K562 (cell line): Measurements from ENCODE around the gene MED22. TPM values are rescaled to one million over a fixed set of nuclear protein-coding genes. Genes with fewer than 3 reads are reported as not detected.

ENCODE experiments used
- ATAC-seq: fragments of 200-7000 bp; cut with Tn5 transposase; 3 replicates; pipeline ENCODE4 v1.9.1; 2020; ENCODE audit warnings: moderate library complexity
- BruUV-seq: library from RNA; stranded (reverse); fragments of 400-500 nt; replicated peaks from 2 replicates; lab custom pipeline; 2021; lab: Mats Ljungman, UMichigan
- CTCF ChIA-PET: fragments of 300-600 bp; formaldehyde crosslinking; extraction: SDS; loops from one replicate; lab custom pipeline; 2021; ENCODE audit warnings: low intra/inter-chr PET ratio; lab: Yijun Ruan, JAX
- POLR2A ChIA-PET: fragments of 300-600, 350-650 bp; sonication (Branson Sonifier 250); formaldehyde crosslinking; extraction: SDS; loops from one replicate; lab custom pipeline; 2021; ENCODE audit warnings: antibody characterized with exemption, inconsistent platforms; lab: Yijun Ruan, JAX
- DNase-seq, 4 experiments: peaks; one replicate each; pipeline versions ENCODE4 v3.0.0 to v3.0.0-alpha.2; 2011 to 2018; ENCODE audit warnings: low spot score in 3 of 4, mixed read lengths in 3 of 4; ENCODE audit errors: extremely low read depth in 1 of 4
- FAIRE-seq: peaks from 2 replicates; lab custom pipeline; 2011; peaks lifted over from hg19 to GRCh38; lab: Jason Lieb, UNC
- H2AFZ ChIP-seq: 2 replicates; pipeline ENCODE4 v1.6.0; 2011; ENCODE audit warnings: low read depth, low read length, control low read depth, inconsistent platforms
- H3K27ac ChIP-seq: fragments of 200-600 bp; 3 replicates; pipeline ENCODE4 v1.8.0; 2011; ENCODE audit warnings: low read depth, mild to moderate bottlenecking, control low read depth, inconsistent platforms, low read length, moderate library complexity, mixed read lengths; ENCODE audit errors: extremely low read depth
- H3K27me3 ChIP-seq, 2 experiments: fragments of 300-600 bp in 1 of 2; 2 replicates in 1 of 2; 3 replicates in 1 of 2; pipeline versions ENCODE4 v1.6.0 to v1.8.0; 2011; ENCODE audit warnings: inconsistent platforms in 2 of 2, low read length in 2 of 2, mild to moderate bottlenecking in 1 of 2, mixed read lengths in 1 of 2, moderate library complexity in 1 of 2; ENCODE audit not compliant: control insufficient read depth in 2 of 2, insufficient read depth in 2 of 2
- H3K36me3 ChIP-seq: fragments of 300-600 bp; 3 replicates; pipeline ENCODE4 v1.8.0; 2011; ENCODE audit warnings: mild to moderate bottlenecking, low read length, inconsistent platforms; ENCODE audit not compliant: control insufficient read depth, insufficient read depth
- H3K4me1 ChIP-seq, 2 experiments: fragments of 200-600 bp in 1 of 2; replicated peaks in 1 of 2; 2 replicates in 1 of 2; 3 replicates in 1 of 2; pipeline versions ENCODE4 v1.5.1 to v1.8.0; 2011; ENCODE audit warnings: inconsistent platforms in 2 of 2, low read length in 2 of 2, mild to moderate bottlenecking in 1 of 2, mixed read lengths in 1 of 2, moderate library complexity in 1 of 2; ENCODE audit not compliant: control insufficient read depth in 2 of 2, insufficient read depth in 2 of 2
- H3K4me2 ChIP-seq: 2 replicates; pipeline ENCODE4 v1.6.1; 2011; ENCODE audit warnings: low read length, control low read depth, inconsistent platforms, mixed read lengths; ENCODE audit not compliant: insufficient read depth
- H3K4me3 ChIP-seq: fragments of 200-600 bp; sonication (generic), shearing (Covaris generic); 2 replicates; pipeline ENCODE4 v1.5.1; 2016; ENCODE audit warnings: control low read depth, inconsistent platforms
- H3K79me2 ChIP-seq: fragments of 200-600 bp; 3 replicates; pipeline ENCODE4 v1.8.0; 2011; ENCODE audit warnings: low read length, inconsistent platforms; ENCODE audit not compliant: control insufficient read depth, insufficient read depth
- H3K9ac ChIP-seq, 2 experiments: 2 replicates each; pipeline versions ENCODE4 v1.6.0 to v1.6.1; 2011; ENCODE audit warnings: low read depth in 2 of 2, low read length in 2 of 2, control low read depth in 1 of 2, inconsistent platforms in 1 of 2, mild to moderate bottlenecking in 1 of 2, mixed read lengths in 1 of 2; ENCODE audit not compliant: insufficient read depth in 1 of 2
- H3K9me1 ChIP-seq: one replicate; pipeline ENCODE4 v1.6.0; 2011; ENCODE audit warnings: inconsistent platforms, mild to moderate bottlenecking, low read length, moderate library complexity; ENCODE audit not compliant: control insufficient read depth, insufficient read depth
- H3K9me3 ChIP-seq: replicated peaks from 2 replicates; pipeline ENCODE4 v1.5.1; 2011; ENCODE audit warnings: low read depth, low read length, inconsistent platforms; ENCODE audit not compliant: control insufficient read depth, insufficient read depth
- H4K20me1 ChIP-seq: replicated peaks from 2 replicates; pipeline ENCODE4 v1.6.1; 2011; ENCODE audit warnings: low read length, inconsistent platforms, mixed read lengths; ENCODE audit not compliant: control insufficient read depth, insufficient read depth
- EWSR1 ChIP-seq: fragments of 450-650 bp; IDR thresholded peaks from 2 replicates; pipeline ENCODE4 v1.6.1; 2018; ENCODE audit warnings: borderline replicate concordance, mild to moderate bottlenecking, low read depth, moderate library complexity; ENCODE audit not compliant: partially characterized antibody
- GATAD2A ChIP-seq: fragments of 450-650 bp; IDR thresholded peaks from 2 replicates; pipeline ENCODE4 v1.6.1; 2017
- NR4A1 ChIP-seq, 2 experiments: fragments of 250-450 bp in 1 of 2; fragments of 450-650 bp in 1 of 2; sonication (Bioruptor Pico) in 1 of 2; IDR thresholded peaks; 2 replicates each; pipeline versions ENCODE4 v1.4.0 to v1.6.1; 2016 to 2020; ENCODE audit warnings: mild to moderate bottlenecking in 2 of 2, missing compliant biosample characterization in 1 of 2, missing genetic modification characterization in 1 of 2, moderate library complexity in 1 of 2
- ZFP30 ChIP-seq: fragments of 250-450 bp; sonication (Bioruptor Pico); IDR thresholded peaks from 2 replicates; pipeline ENCODE4 v1.8.0; 2022; ENCODE audit warnings: moderate library complexity, mild to moderate bottlenecking, inconsistent platforms, borderline replicate concordance
- WGBS: fragments of 100-300 bp; shearing (Covaris generic); methylation state at CpG from one replicate; pipeline ENCODE4 v1.1.6; 2016; ENCODE audit warnings: low coverage, mixed read lengths; ENCODE audit not compliant: insufficient coverage; ENCODE audit errors: missing lambda C conversion rate; 5-methylcytosine and 5-hydroxymethylcytosine counted together
- in situ Hi-C: fragments of 300-500 bp; cut with MboI; formaldehyde crosslinking; loops from 4 replicates; pipeline ENCODE4 v1.15.0; 2018; ENCODE audit warnings: inconsistent platforms, mixed read lengths
- intact Hi-C: fragments of 100-400 bp; cut with micrococcal nuclease; formaldehyde crosslinking; loops from 2 replicates; pipeline ENCODE4 v1.14.2; 2022
- polyA plus RNA-seq, 8 experiments: library from polyadenylated mRNA; depleted of rRNA in 4 of 8; stranded (reverse) in 5 of 8; unstranded in 3 of 8; fragments of >200 nt; fragmentation: Nextera tagmentation in 2 of 8; fragmentation: Illumina TruSeq in 1 of 8; extraction: Ambion mirVana in 2 of 8; extraction: Trizol in 1 of 8; gene quantifications; 2 replicates each; pipeline versions ENCODE4 v1.2.1 to v1.2.3, GENCODE V29; 2011 to 2014; ENCODE audit warnings: inconsistent platforms in 1 of 8, missing spikeins in 1 of 8
- total RNA-seq, 7 experiments: library from RNA; depleted of rRNA in 6 of 7; stranded (reverse); fragments of >200 nt in 6 of 7; fragmentation: Illumina TruSeq in 2 of 7; extraction: Trizol in 2 of 7; gene quantifications; 2 replicates each; pipeline versions ENCODE4 v1.2.1 to v1.2.3, GENCODE V29; 2011 to 2021; ENCODE audit warnings: low replicate concordance in 1 of 7
- TF ChIP-seq, protein P1 (sequence below): fragments of 450-650 bp; conservative IDR thresholded peaks from 2 replicates; pipeline ENCODE4 v1.6.1; 2016; ENCODE audit warnings: missing genetic modification characterization, low read depth, mild to moderate bottlenecking, control low read depth, missing compliant biosample characterization
- TF ChIP-seq, protein P2 (sequence below): fragments of 450-650 bp; IDR thresholded peaks from one replicate; pipeline ENCODE4 v1.6.1; 2018; ENCODE audit warnings: mild to moderate bottlenecking, moderate library complexity; ENCODE audit not compliant: partially characterized antibody

MED22 gene
- total and polyA plus RNA-seq, 9 of the 15 experiments (the other 6 are each of a cell fraction or from before 2014, with no cell fraction given): 0.73 to 35.6 (median 22.3) TPM

DNA sequence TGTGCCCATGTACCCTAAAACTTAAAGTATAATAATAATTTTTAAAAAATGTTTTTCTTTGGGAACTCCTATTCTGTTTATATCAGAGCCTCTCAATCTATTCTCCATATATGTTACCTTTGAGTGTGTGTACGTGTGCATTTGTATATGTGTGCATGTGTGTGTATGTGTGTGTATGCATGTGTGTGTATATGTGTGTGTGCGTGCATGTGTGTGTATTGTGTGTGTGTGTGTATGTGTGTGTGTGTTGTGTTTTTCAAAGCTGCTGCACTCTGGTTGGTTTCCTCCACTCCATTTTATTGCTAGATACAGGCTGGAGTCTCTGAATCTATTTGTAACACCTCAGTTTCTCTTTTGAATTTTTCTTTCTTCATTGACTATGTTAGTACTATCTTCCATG is 31.9 kb downstream of the MED22 start:
- Histone ChIP-seq H4K20me1 (no peaks in the 10 kb centered on the region), H3K79me2 (no peaks in the 10 kb centered on the region), H3K4me2 (no peak overlapping the region), H3K36me3 (no peaks in the 10 kb centered on the region), H3K4me3 (no peak overlapping the region), H3K9me1 (no peaks in the 10 kb centered on the region), H3K9me3 (no peaks in the 10 kb centered on the region), H3K27me3 (no peaks in the 10 kb centered on the region), H3K9ac (no peak overlapping the region), H2AFZ (no peak overlapping the region), H3K27ac (no peak overlapping the region), H3K4me1 (peaks cover 0 to 5% of the 10 kb centered on the region in 2 experiments; a peak in 2 of 5 replicates)
- in situ Hi-C loops: loop anchor here (5.0 kb wide), 1 partner anchor 89 kb away; no protein-coding TSS in a partner anchor
- TF ChIP-seq EWSR1 (no peak), ZFP30 (no peak), NR4A1 (CRISPR knock-in tag; IDR thresholded peaks at IDR 0.05) (no peak), NR4A1 (tag; IDR thresholded peaks at IDR 0.05) (no peak), GATAD2A (no peak)
- TF ChIP-seq, protein P1, sequence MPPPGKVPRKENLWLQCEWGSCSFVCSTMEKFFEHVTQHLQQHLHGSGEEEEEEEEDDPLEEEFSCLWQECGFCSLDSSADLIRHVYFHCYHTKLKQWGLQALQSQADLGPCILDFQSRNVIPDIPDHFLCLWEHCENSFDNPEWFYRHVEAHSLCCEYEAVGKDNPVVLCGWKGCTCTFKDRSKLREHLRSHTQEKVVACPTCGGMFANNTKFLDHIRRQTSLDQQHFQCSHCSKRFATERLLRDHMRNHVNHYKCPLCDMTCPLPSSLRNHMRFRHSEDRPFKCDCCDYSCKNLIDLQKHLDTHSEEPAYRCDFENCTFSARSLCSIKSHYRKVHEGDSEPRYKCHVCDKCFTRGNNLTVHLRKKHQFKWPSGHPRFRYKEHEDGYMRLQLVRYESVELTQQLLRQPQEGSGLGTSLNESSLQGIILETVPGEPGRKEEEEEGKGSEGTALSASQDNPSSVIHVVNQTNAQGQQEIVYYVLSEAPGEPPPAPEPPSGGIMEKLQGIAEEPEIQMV (tag): no peak
- TF ChIP-seq, protein P2, sequence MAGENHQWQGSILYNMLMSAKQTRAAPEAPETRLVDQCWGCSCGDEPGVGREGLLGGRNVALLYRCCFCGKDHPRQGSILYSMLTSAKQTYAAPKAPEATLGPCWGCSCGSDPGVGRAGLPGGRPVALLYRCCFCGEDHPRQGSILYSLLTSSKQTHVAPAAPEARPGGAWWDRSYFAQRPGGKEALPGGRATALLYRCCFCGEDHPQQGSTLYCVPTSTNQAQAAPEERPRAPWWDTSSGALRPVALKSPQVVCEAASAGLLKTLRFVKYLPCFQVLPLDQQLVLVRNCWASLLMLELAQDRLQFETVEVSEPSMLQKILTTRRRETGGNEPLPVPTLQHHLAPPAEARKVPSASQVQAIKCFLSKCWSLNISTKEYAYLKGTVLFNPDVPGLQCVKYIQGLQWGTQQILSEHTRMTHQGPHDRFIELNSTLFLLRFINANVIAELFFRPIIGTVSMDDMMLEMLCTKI: no peak
- ChIA-PET CTCF (no interaction called here), POLR2A (no interaction called here)
- BruUV-seq: no TSS peak
- ATAC-seq: no peak
- intact Hi-C loops: no loop called here
- no peak for FAIRE-seq
- no peak for DNase-seq
- 46% methylated on average over 2 of the region's 2 CpGs for WGBS
